Activated T-helper 2 cell treated with anti-CD3 and anti-CD28 coated beads, Interferon-gamma antibody, Interleukin-2, Interleukin-4, amounts not matched to agents 10 μg/mL and 5 μg/mL and 100 μg/mL, durations not matched to agents 14 hours and 24 hours and 36 hours (primary cell): ENCODE measurements around the gene GLRB. TPM values are rescaled to one million over a fixed set of nuclear protein-coding genes. Genes with fewer than 3 reads are reported as not detected.

ENCODE experiments used
- DNase-seq: peaks from one replicate; pipeline ENCODE4 v3.0.0; 2021; ENCODE audit warnings: low spot score
- H3K27ac Mint-ChIP-seq: one replicate; pipeline ENCODE4 v1.8.0; 2021; ENCODE audit warnings: mixed read lengths
- H3K27me3 Mint-ChIP-seq: one replicate; pipeline ENCODE4 v1.8.0; 2021; ENCODE audit warnings: low read depth, mixed read lengths
- H3K36me3 Mint-ChIP-seq: one replicate; pipeline ENCODE4 v1.8.0; 2021; ENCODE audit warnings: low read depth, mixed read lengths
- H3K4me1 Mint-ChIP-seq: one replicate; pipeline ENCODE4 v1.8.0; 2021; ENCODE audit warnings: low read depth, mixed read lengths
- H3K4me3 Mint-ChIP-seq: one replicate; pipeline ENCODE4 v1.8.0; 2021; ENCODE audit warnings: low read depth, mild to moderate bottlenecking, moderate library complexity, mixed read lengths
- H3K9me3 Mint-ChIP-seq: one replicate; pipeline ENCODE4 v1.8.0; 2021; ENCODE audit warnings: mixed read lengths
- intact Hi-C: fragments of 100-400 bp; cut with micrococcal nuclease; formaldehyde crosslinking; loops from one replicate; pipeline ENCODE4 v1.15.1; 2023
- total RNA-seq: library from RNA; stranded (reverse); gene quantifications from 2 replicates; pipeline ENCODE4 v1.2.3, GENCODE V29; 2022

The GLRB gene
- total RNA-seq, 1 donor from 2014 or later = not detected

DNA sequence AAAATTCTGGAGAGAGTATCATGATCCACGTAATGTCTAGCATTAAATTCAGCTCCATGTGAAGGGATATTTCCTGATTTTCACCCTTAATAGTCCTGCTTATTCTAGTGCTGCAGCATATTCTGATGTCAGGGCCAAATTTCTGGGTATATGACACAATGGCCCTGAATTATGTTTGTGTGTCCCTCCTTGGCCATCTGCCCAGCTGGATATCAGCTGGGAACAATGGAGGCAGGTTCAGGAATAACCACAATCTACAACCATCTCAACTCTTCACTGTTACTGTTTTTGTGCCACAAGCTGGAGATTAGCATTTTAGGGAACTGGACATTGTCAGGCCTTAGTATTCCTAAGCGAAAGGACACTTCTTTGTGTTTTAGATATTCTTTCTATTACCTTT is 3.5 kb downstream of the GLRB start:
- no peak overlapping the region for H3K4me3 Mint-ChIP-seq
- H3K27ac Mint-ChIP-seq = no peak overlapping the region
- peaks cover 18% of the 10 kb centered on the region for H3K27me3 Mint-ChIP-seq
- no peak for DNase-seq
- H3K36me3 Mint-ChIP-seq = no peaks in the 10 kb centered on the region
- no peaks in the 10 kb centered on the region for H3K4me1 Mint-ChIP-seq
- intact Hi-C loops = no loop called here
- H3K9me3 Mint-ChIP-seq = no peaks in the 10 kb centered on the region

DNA sequence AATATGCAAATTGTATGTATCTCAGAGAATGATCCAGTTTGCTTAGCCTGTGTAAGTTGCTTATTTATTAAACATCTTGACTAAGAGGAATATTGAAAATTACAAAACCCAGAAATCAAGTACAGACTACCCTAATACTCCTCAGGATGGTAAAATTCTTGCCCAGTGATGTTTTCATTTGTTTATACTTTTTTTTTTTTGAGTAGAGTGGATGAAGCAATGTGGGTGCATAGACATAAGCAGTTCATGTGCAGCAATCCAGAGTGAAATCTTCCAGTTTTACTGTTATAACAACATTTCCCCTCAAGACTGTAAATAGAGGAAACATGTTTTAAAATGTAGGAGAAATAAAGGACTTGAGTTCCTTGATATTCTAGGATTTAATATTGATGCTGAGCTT is 4.7 kb downstream of the GLRB start:
- Mint-ChIP-seq H3K27ac (no peak overlapping the region), H3K27me3 (peaks cover 9% of the 10 kb centered on the region), H3K4me3 (no peak overlapping the region), H3K4me1 (no peaks in the 10 kb centered on the region), H3K36me3 (no peaks in the 10 kb centered on the region), H3K9me3 (no peaks in the 10 kb centered on the region)
- DNase-seq = no peak
- intact Hi-C loops = no loop called here

DNA sequence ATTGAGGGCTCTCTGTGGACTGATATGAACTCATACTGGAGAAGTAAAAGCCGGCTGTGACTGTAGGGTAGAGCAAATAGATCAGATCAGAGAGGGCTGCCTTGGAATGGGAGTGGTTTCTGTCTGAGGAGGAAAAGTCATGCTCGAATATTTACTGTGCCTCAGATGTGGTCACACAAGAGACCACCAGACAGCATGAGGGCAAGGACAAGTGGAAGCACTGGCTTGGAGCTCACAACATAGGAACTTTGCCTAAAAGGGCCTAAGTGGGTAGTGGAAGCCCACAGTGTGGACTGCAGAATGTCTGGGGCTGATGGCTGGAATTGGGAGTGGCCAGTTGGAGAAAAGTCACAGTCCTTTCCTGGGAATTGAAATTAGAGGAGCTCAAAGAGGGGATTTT is 19.8 kb downstream of the GLRB start:
- Mint-ChIP-seq H3K27ac (no peak overlapping the region), H3K27me3 (no peaks in the 10 kb centered on the region), H3K9me3 (no peaks in the 10 kb centered on the region), H3K4me3 (no peak overlapping the region), H3K36me3 (no peaks in the 10 kb centered on the region), H3K4me1 (no peaks in the 10 kb centered on the region)
- intact Hi-C loops = no loop called here
- no peak for DNase-seq

DNA sequence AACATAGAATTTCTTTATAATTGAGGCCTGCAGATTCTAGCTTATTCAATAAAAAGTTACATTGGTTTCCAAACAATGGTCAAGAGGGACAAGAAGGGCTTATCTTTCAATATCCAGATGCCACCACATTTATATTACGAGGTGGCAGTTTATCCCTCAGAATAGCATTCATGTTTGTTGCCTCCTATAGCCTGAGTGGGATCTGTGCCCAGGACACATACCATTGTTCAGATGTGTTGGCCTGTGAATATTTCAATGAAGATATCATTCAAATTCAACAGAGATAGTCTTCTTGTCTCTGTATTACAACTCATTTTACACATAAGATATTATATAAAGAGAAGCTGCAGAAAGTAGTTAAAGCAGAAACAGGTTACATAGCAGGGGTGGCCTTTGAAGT is 20.5 kb downstream of the GLRB start:
- Mint-ChIP-seq H3K4me3 (no peak overlapping the region), H3K27me3 (no peaks in the 10 kb centered on the region), H3K9me3 (no peaks in the 10 kb centered on the region), H3K36me3 (no peaks in the 10 kb centered on the region), H3K27ac (no peak overlapping the region), H3K4me1 (no peaks in the 10 kb centered on the region)
- no peak for DNase-seq
- intact Hi-C loops = no loop called here

DNA sequence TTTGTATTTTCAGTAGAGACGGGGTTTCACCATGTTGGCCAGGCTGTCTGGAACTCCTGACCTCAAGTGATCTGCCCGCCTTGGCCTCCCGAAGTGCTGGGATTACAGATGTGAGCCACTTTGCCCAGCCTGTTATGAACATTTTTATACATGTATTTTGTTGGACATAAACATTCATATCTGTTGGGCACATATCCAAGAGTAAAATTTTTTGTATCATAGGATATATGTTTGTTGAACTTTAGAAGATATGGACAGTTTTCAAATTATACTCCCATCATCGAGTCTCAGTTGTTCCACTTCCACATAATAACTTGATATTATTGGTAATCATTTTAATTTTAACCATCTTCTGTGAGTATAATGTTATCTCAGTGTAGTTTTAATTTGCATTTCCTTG is 23.6 kb downstream of the GLRB start:
- DNase-seq = no peak
- H3K27ac Mint-ChIP-seq = no peak overlapping the region
- no peak overlapping the region for H3K4me3 Mint-ChIP-seq
- no peaks in the 10 kb centered on the region for H3K27me3 Mint-ChIP-seq
- no peaks in the 10 kb centered on the region for H3K36me3 Mint-ChIP-seq
- H3K4me1 Mint-ChIP-seq = no peaks in the 10 kb centered on the region
- intact Hi-C loops = no loop called here
- no peaks in the 10 kb centered on the region for H3K9me3 Mint-ChIP-seq

DNA sequence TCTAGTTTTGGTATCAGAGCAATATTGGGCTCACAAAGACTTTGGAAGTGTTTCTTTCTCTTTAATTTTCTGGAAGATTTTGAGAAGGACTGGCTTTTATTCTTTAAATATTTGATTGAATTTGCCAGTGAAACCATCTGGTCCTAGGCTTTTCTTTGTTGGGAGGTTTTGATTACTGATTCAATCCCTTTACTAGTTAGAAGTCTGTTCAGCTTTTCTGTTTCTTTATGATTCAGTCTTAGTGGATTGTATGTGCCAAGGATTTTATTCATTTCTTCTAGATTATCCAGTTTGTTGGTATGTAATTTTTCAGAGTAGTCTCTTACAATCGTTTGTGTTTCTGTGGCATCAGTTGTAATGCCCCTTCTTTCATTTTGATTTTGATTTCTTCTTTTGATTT is 28.6 kb downstream of the GLRB start:
- intact Hi-C loops = no loop called here
- no peak overlapping the region for H3K4me3 Mint-ChIP-seq
- peaks cover 9% of the 10 kb centered on the region for H3K9me3 Mint-ChIP-seq
- H3K4me1 Mint-ChIP-seq = no peaks in the 10 kb centered on the region
- DNase-seq = no peak
- no peaks in the 10 kb centered on the region for H3K36me3 Mint-ChIP-seq
- H3K27me3 Mint-ChIP-seq = no peaks in the 10 kb centered on the region
- no peak overlapping the region for H3K27ac Mint-ChIP-seq

DNA sequence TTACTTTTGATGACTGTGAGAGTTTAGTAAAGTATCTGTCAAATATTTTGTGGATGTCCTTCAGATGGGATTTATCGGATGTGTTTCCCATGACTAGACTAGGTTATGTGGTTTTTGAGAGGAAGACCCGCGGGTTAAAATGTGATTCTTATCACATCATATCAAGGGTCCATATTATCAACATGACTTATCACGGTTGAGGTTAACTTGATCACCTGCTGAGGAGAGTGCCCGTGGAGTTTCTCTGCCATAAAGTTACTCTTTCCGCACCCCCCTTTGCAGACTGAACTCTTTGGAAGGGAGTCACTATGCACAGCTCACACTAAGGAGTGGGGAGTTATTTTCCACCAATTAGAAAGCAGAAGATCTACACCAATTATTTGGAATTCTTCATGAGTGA is 38.7 kb downstream of the GLRB start:
- Mint-ChIP-seq H3K4me3 (no peak overlapping the region), H3K27ac (no peak overlapping the region), H3K4me1 (no peaks in the 10 kb centered on the region), H3K27me3 (no peaks in the 10 kb centered on the region), H3K36me3 (no peaks in the 10 kb centered on the region), H3K9me3 (no peaks in the 10 kb centered on the region)
- DNase-seq = no peak
- intact Hi-C loops = no loop called here

DNA sequence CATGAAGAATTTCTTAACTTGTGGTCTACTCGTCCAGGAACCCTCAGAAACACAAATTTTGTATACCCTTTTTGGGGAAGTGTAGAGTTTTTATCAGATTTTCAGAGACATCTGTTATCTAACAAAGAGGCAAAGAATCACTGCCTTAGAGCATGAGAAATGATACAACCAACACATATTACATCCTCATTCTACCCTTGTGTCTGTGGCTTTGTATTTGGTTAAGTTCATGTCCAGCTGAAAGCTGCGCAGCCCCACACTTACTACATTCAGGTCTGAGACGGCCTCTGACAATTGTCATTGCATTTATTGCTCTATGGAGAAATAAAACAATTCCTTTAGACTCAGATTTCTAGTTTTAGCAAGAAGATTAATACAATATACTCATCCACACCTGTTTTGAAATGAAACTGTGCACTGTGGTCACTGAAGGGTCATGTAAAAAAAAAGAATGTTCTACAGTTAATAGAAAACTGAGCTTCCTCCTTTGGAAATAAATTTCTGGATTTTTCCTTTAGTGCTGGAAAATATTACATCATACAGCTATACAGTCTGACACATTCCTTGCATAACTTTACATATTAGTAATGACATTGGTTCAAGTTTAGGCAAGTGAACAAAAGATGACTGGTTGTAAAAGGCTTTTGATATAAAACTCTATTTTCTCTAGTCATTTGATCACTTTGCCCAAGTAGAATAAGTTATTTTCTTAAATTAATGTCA is 39.8 kb downstream of the GLRB start:
- no peaks in the 10 kb centered on the region for H3K4me1 Mint-ChIP-seq
- H3K27me3 Mint-ChIP-seq = no peaks in the 10 kb centered on the region
- H3K4me3 Mint-ChIP-seq = no peak overlapping the region
- DNase-seq = no peak
- no peaks in the 10 kb centered on the region for H3K36me3 Mint-ChIP-seq
- H3K27ac Mint-ChIP-seq = no peak overlapping the region
- H3K9me3 Mint-ChIP-seq = no peaks in the 10 kb centered on the region
- intact Hi-C loops = no loop called here

DNA sequence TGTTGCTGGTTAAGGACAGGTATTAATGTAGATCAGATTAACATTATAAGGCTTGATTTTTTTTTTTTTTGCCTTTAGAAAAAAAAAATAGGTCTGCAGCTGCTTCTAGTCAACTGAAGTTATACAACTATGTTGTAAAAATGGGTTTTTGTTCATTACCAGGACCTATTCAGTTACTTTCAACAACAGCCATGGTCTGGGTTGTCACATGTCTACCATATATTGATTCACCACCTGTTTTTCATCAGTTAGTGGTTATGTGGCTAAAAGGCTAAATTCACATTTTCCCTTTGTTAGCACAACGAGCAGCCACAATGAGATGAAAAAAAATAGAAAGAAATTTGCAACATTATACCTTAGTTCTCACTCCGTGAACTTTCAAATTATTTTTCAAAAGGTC is 45.5 kb downstream of the GLRB start:
- no peaks in the 10 kb centered on the region for H3K4me1 Mint-ChIP-seq
- no peaks in the 10 kb centered on the region for H3K27me3 Mint-ChIP-seq

DNA sequence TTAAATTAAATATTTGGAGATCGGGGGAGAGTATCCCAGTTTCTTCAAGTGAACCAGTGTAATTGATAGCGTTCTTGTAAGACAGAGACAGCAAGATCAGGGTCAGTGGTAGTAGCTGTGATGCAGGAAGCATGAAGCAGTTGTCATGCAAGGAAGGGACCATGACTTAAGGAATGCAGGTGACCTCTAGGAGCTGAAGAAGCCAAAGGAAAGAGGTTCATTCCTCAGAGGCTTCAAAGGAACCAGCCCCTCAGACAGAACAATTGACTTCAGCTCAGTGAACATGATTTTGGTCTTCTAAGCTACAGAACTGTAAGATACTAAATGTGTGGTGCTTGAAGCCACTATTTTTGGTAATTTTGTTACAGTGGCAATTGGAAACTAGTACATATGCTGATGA is 51.6 kb downstream of the GLRB start:
- H3K4me1 Mint-ChIP-seq = no peaks in the 10 kb centered on the region
- no peak overlapping the region for H3K4me3 Mint-ChIP-seq
- H3K9me3 Mint-ChIP-seq = no peaks in the 10 kb centered on the region
- no peaks in the 10 kb centered on the region for H3K27me3 Mint-ChIP-seq
- H3K27ac Mint-ChIP-seq = no peak overlapping the region
- H3K36me3 Mint-ChIP-seq = no peaks in the 10 kb centered on the region
- intact Hi-C loops = no loop called here
- DNase-seq = no peak

More for the DNA sequence above, 45.5 kb downstream of the GLRB start:
- no peak overlapping the region for H3K27ac Mint-ChIP-seq
- H3K36me3 Mint-ChIP-seq = no peaks in the 10 kb centered on the region
- DNase-seq = no peak
- intact Hi-C loops = no loop called here
- no peak overlapping the region for H3K4me3 Mint-ChIP-seq
- no peaks in the 10 kb centered on the region for H3K9me3 Mint-ChIP-seq

DNA sequence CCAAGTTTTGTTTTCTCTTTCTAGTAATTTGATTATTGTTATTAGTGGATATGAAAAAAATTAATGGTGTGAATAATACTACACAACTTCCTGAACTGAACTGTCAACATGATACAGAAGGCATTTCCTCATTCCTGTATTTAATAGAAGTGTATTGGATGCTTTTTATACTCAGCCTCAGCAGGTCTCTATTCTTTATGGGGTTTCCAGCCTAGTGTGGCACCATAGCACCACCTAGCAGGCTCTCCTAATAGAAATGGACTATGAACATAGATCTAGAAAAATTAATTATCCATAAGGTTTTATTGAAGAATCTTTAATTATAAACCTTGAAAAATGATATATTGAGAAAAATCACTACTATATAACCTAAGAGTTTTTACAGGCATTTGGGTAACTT is 52.4 kb downstream of the GLRB start:
- Mint-ChIP-seq H3K4me1 (no peaks in the 10 kb centered on the region), H3K4me3 (no peak overlapping the region), H3K36me3 (no peaks in the 10 kb centered on the region), H3K27me3 (no peaks in the 10 kb centered on the region), H3K9me3 (no peaks in the 10 kb centered on the region), H3K27ac (no peak overlapping the region)
- no peak for DNase-seq
- intact Hi-C loops = no loop called here

DNA sequence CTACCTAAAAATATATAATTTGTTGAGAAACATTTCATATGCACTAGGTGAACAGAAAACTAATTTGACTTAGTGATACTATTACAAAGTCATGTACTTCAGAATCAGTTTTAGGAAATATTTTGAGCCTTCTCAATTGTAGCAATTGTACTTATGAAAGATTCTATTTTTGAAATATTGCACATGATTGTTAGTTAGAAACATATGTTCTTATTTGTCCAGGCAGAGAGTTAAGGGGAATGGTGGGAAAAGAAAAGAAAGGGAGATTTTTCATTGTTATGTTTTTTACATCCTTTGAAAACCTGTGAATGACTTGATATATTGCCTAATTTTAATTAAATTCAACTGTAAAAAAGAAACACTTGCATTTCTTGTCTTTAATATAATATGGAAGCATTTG is 66.0 kb downstream of the GLRB start:
- H3K27me3 Mint-ChIP-seq = no peaks in the 10 kb centered on the region
- DNase-seq = no peak
- H3K4me3 Mint-ChIP-seq = no peak overlapping the region
- no peak overlapping the region for H3K27ac Mint-ChIP-seq
- no peaks in the 10 kb centered on the region for H3K9me3 Mint-ChIP-seq
- H3K36me3 Mint-ChIP-seq = no peaks in the 10 kb centered on the region
- H3K4me1 Mint-ChIP-seq = no peaks in the 10 kb centered on the region
- intact Hi-C loops = no loop called here

DNA sequence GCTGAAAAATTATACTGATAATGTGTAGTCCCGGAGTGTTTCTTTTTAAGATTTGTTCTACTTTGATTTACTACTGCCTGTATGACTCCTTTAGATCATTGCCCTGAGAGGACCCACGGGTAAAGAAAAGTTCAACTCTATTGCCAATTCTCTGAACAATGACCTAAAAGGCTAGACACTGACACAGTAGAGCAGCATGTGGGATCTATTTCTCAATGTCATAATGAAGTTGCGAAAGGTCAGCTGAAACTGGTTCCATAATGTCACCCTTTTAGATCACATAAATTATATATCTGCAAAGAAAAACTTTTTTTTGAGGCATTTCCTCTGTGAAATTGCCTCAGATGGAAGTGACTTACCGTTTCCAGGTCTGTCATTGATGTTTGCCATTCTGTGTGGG is 67.4 kb downstream of the GLRB start:
- intact Hi-C loops = no loop called here
- no peaks in the 10 kb centered on the region for H3K4me1 Mint-ChIP-seq
- no peaks in the 10 kb centered on the region for H3K27me3 Mint-ChIP-seq
- no peaks in the 10 kb centered on the region for H3K36me3 Mint-ChIP-seq
- H3K4me3 Mint-ChIP-seq = no peak overlapping the region
- no peak for DNase-seq
- H3K27ac Mint-ChIP-seq = no peak overlapping the region
- no peaks in the 10 kb centered on the region for H3K9me3 Mint-ChIP-seq

DNA sequence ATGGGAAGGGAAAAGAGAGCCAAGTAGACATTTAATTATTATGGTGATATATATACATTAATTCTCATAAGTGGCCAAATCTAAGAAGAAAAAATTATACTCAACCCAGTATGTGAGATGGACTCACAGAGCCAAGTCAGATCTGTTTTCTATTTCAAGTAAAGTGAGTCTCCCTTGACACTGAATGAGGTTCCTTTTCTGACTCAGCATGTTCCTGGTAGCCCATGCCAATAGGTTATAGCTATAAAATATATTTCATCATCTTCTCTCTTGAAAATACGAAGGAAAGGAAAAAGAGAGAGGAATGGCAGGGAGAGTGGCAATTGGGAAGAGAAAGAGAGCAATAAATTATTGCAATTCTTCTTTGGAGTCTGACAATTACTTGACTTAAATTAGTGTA is 75.8 kb downstream of the GLRB start:
- Mint-ChIP-seq H3K9me3 (peaks cover 12% of the 10 kb centered on the region), H3K27me3 (no peaks in the 10 kb centered on the region), H3K4me1 (no peaks in the 10 kb centered on the region), H3K27ac (no peak overlapping the region), H3K4me3 (no peak overlapping the region), H3K36me3 (no peaks in the 10 kb centered on the region)
- intact Hi-C loops = no loop called here
- DNase-seq = no peak
